ENCODE results near the gene PHLPP1. TPM values are rescaled to one million over a fixed set of nuclear protein-coding genes. Genes with fewer than 3 reads are reported as not detected.

PHLPP1 gene
- total and polyA plus RNA-seq, 9 of the 15 experiments (the other 6 are each of a cell fraction or from before 2014, with no cell fraction given), result 0.56 to 9.0 (median 4.5) TPM

GRCh38 chr18:62717925-62718800 lies 2.8 kb downstream of the PHLPP1 start:
- Histone ChIP-seq H3K27ac (ENCODE audit: extremely low read depth, low read depth, low read length) (no peak overlapping the region), H3K4me1 (replicated peaks in 1 of 2; ENCODE audit: control insufficient read depth in 2 of 2, insufficient read depth in 2 of 2, low read length in 2 of 2) (peaks cover 8 to 14% of the 10 kb centered on the region in 2 experiments; a peak in 4 of 5 replicates), H3K9ac (ENCODE audit: insufficient read depth in 1 of 2, low read depth in 2 of 2, low read length in 2 of 2) (peak overlapping the region in 1 of 2 experiments; percentile 38; a peak in 2 of 4 replicates), H3K27me3 (ENCODE audit: control insufficient read depth in 2 of 2, insufficient read depth in 2 of 2, low read length in 2 of 2) (no peaks in the 10 kb centered on the region), H2AFZ (ENCODE audit: low read depth, low read length) (no peak overlapping the region), H3K4me2 (ENCODE audit: insufficient read depth, low read length) (peak overlapping the region; percentile 86), H3K9me1 (ENCODE audit: control insufficient read depth, insufficient read depth, low read length) (no peaks in the 10 kb centered on the region), H4K20me1 (replicated peaks; ENCODE audit: control insufficient read depth, insufficient read depth, low read length) (peaks cover 22% of the 10 kb centered on the region), H3K4me3 (peak overlapping the region; percentile 50), H3K79me2 (ENCODE audit: control insufficient read depth, insufficient read depth, low read length) (peaks cover 69% of the 10 kb centered on the region), H3K9me3 (replicated peaks; ENCODE audit: control insufficient read depth, insufficient read depth, low read depth, low read length) (no peaks in the 10 kb centered on the region), H3K36me3 (ENCODE audit: control insufficient read depth, insufficient read depth, low read length) (no peaks in the 10 kb centered on the region)
- ATAC-seq (no peak), FAIRE-seq (no peak), DNase-seq (ENCODE audit: extremely low read depth in 1 of 4, low spot score in 3 of 4) (no peak)
- WGBS (ENCODE audit: insufficient coverage, low coverage, missing lambda C conversion rate), result 24% methylated on average over 7 of the region's 7 CpGs
- intact Hi-C loops (cut with micrococcal nuclease) (loop anchor here (5.0 to 10.0 kb wide), 5 partner anchors 59 to 267 kb away; no protein-coding TSS in a partner anchor), in situ Hi-C loops (cut with MboI) (loop anchor here (10.0 kb wide), 1 partner anchor 237 kb away; no protein-coding TSS in a partner anchor)
- CTCF ChIA-PET (ENCODE audit: low intra/inter-chr PET ratio), result no interaction called here
- POLR2A ChIA-PET, result interaction anchor here (1.0 to 1.3 kb wide), 3 partner anchors 24 to 264 kb away, joined by 3 to 5 read pairs (median 4); no protein-coding TSS in a partner anchor
- TSS peak; percentile 41 for BruUV-seq (replicated peaks)
- no peak for TF ChIP-seq SP2 (IDR thresholded peaks at IDR 0.05; ENCODE audit: extremely low read depth, low read depth, low read length, poor library complexity, severe bottlenecking)
- no peak for TF ChIP-seq ESRRB (CRISPR knock-in tag; IDR thresholded peaks at IDR 0.05; ENCODE audit: borderline replicate concordance)
- no peak for TF ChIP-seq ZBTB26 (CRISPR knock-in tag; IDR thresholded peaks at IDR 0.05)
- TF ChIP-seq PHB (CRISPR knock-in tag; IDR thresholded peaks at IDR 0.05), result no peak
- no peak for TF ChIP-seq MAFK (IDR thresholded peaks at IDR 0.05; ENCODE audit: low read length)
- TF ChIP-seq ZNF143 (CRISPR knock-in tag; IDR thresholded peaks at IDR 0.05), result no peak
- no peak for TF ChIP-seq WHSC1 (IDR thresholded peaks at IDR 0.05; ENCODE audit: low read length)
- no peak for TF ChIP-seq USF2 (CRISPR knock-in tag; IDR thresholded peaks at IDR 0.05)
- TF ChIP-seq SRSF7 (optimal IDR thresholded peaks at IDR 0.05; ENCODE audit: low read depth, low read length), result no peak
- TF ChIP-seq EGR1 (conservative IDR thresholded peaks at IDR 0.05), result no peak
- no peak for TF ChIP-seq SAFB (IDR thresholded peaks at IDR 0.05; ENCODE audit: borderline replicate concordance, low read depth, low read length)
- no peak for TF ChIP-seq ZNF583 (CRISPR knock-in tag; IDR thresholded peaks at IDR 0.05)
- no peak for TF ChIP-seq GTF3C2 (IDR thresholded peaks at IDR 0.05; ENCODE audit: borderline replicate concordance, extremely low read depth, insufficient read length)
- no peak for TF ChIP-seq ZFP91 (CRISPR knock-in tag; IDR thresholded peaks at IDR 0.05)
- no peak for TF ChIP-seq ILF3 (IDR thresholded peaks at IDR 0.05; ENCODE audit: borderline replicate concordance)
